GM19239 (cell line): ENCODE data around the gene TTC27.

Experiments
- DNase-seq: peaks from one replicate; pipeline ENCODE4 v3.0.0; 2011; ENCODE audit warnings: low spot score; ENCODE audit not compliant: insufficient read length
- FAIRE-seq: peaks from 2 replicates; lab custom pipeline; 2011; peaks lifted over from hg19 to GRCh38; lab: Jason Lieb, UNC

TTC27 gene

GRCh38 chr2:32666704-32667103 is 38.9 kb downstream of the TTC27 start:
- DNase-seq (no peak), FAIRE-seq (no peak)

DNA sequence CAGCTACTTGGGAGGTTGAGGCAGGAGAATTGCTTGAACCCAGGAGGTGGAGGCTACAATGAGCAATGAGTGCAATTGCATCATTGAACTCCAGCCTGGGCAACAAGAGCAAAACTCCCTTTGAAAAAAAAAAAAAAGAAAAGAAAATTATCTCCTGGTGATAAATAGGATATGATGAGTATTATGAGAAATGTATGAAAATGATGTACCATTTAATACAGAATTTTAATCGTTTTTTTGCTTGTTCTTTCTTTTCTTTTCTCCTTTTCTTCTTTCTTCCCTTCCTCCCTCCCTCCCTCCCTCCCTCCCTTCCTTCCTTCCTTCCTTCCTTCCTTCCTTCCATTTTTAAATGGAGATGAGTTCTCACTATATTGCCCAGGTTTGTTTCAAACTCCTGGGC is 40.4 kb downstream of the TTC27 start:
- FAIRE-seq (no peak), DNase-seq (no peak)

DNA sequence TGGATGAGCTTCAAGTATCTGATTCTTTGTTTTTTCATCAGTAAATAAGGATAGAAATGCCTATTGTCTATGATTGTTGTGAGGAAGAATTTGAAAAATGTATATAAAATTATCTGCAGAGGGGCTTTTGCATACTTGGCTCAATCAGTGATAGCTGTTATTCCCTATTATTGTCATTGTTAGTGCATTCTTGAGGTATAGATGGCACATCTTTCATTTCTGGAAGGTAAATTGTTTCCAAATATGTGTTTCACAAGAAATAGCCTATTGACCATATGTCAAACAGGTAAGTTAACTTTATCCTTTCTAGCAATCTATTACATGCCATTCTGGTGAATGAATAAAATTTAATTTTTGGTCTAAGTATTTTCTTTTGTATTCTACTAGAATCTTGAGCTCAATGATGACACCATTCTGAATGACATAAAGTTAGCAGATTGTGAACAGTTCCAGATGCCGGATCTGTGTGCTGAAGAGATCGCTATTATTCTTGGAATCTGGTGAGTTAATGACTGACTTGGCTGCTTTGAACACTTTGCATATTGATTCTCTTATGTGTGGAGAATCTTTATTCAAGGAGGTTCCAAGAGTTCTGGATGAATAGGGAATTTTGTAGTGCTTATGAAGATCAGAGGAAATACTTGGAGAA is 44.2 kb downstream of the TTC27 start:
- no peak for DNase-seq
- FAIRE-seq, result no peak

GRCh38 chr2:32678825-32679224 is 51.0 kb downstream of the TTC27 start:
- FAIRE-seq (no peak), DNase-seq (no peak)

DNA sequence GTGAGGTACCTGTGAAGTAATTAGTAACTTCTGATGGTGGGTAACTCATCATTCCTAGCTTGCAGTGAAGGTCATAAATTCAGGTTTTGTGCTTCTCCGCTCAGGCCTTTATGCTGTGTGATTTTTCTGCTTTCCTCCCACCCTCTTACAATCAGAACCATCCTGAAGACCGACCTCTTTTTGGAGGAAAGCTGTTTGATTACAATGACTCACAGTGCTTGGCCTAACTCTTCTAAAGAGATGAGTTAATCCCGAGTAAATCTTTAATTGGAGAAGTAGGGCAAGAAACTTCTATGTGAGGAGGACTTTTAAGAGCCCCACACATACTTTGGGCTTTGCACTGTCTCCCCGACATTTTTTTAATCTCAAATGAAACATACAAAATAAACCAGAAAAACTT is 53.1 kb downstream of the TTC27 start:
- DNase-seq (no peak), FAIRE-seq (no peak)

DNA sequence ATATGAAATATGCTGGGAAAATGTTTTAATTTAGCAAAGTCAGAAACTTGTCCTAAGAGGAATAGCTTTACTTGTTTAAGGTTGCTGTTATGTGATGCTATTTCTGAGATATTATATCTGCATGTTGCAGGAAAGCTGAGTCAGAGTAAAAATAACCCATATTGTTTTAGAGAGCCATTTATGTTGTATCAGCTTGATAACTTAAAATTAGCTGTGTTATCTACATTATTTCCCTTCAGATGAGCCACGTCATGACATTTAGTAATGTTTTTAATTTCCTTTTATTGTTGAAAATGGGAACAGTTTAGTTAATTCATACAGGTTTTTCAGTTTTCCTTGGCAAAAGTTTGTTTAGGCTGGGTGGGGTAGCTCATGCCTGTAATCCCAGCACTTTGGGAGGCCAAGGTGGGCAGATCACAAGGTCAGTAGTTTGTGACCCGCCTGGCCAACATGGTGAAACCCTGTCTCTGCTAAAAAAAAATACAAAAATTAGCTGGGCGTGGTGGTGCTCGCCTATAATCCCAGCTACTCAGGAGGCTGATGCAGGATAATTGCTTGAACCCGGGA is 55.8 kb downstream of the TTC27 start:
- FAIRE-seq (no peak), DNase-seq (no peak)

GRCh38 chr2:32688541-32688940 is 60.7 kb downstream of the TTC27 start:
- DNase-seq (no peak), FAIRE-seq (peak; percentile 77)

DNA sequence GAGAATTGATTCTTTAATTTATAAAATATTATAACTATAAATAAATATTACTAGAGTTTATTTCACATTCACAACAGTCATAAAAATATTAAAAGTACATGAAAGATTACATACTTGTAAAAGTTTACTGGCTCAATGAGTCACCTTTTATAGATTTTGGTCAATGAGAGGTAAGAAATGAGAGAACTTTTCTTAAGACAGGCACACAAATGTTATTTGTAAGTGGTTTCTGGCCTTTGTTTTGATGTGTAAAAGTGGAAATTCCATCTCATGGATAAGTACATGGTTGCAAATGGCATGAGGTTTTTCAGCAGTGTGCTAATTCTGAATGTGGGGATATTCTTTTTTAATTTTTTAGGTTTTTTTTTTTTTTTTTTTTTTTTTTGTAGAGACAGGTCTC is 63.8 kb downstream of the TTC27 start:
- no peak for FAIRE-seq
- DNase-seq, result no peak

DNA sequence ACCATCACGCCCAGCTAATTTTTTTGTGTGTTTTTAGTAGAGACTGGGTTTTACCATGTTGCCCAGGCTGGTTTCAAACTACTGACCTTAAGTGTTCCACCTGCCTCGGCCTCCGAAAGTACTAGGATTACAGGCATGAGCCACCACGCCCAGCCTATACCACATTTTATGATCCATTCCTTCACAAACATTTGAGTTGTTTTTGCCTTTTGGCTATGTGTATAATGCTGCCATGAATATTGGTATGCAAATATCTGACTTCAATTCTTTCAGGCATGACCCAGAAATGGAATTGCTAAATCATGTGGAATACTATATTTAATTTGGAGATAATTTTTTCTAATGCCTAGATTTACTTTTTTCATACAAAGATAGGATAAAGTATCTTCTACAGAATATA is 68.6 kb downstream of the TTC27 start:
- DNase-seq (no peak), FAIRE-seq (no peak)

- DNase-seq (no peak), FAIRE-seq (no peak)
Observed at GRCh38 chr2:32697156-32697555, 69.3 kb downstream of the TTC27 start.

DNA sequence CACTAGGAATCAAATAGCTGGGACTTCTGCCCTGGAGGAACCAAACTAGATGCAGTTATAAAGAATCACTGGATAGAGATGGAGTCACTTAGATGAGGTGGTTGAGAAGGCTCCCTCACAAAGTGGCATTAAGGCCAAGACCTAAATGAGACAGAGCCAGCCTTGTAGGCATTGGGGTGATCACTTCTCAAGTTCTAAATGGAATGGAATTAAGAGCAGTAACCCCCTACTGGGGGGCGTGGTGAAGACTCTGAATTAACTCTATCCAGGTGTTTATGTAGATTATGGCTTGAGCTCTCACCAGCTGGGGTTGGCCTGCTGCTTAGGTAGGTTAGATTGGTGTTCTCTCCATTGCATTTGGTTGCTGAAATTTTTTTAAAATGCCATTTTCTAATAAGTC is 71.3 kb downstream of the TTC27 start:
- no peak for DNase-seq
- FAIRE-seq, result no peak

GRCh38 chr2:32701806-32702205 is 74.0 kb downstream of the TTC27 start:
- DNase-seq, result no peak
- no peak for FAIRE-seq

- DNase-seq, result no peak
- FAIRE-seq, result peak; percentile 42
Observed at GRCh38 chr2:32702303-32703064, 74.6 kb downstream of the TTC27 start.

- DNase-seq, result no peak
- no peak for FAIRE-seq
Observed at GRCh38 chr2:32706815-32707579, 79.1 kb downstream of the TTC27 start.

DNA sequence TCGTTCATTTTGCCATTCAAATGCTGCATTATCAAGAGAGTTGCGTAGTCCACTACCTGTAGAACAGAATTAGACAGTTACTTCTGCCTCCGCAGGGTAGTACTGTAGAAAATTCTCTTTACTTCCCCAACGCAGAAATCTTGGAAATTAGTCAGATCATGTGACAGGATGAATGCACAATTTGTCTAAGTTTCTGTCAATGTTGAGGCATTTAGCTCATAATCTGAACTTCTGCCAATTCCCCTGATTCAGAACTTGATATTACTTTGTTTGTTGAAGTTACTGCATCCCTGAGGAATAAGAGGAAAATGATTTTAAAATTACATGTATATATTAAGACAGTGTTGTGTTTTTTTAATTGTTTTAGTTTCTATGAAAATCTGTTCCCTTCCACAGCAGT is 83.4 kb downstream of the TTC27 start:
- FAIRE-seq (no peak), DNase-seq (no peak)

GRCh38 chr2:32711908-32712501 is 84.2 kb downstream of the TTC27 start:
- FAIRE-seq, result no peak
- no peak for DNase-seq

DNA sequence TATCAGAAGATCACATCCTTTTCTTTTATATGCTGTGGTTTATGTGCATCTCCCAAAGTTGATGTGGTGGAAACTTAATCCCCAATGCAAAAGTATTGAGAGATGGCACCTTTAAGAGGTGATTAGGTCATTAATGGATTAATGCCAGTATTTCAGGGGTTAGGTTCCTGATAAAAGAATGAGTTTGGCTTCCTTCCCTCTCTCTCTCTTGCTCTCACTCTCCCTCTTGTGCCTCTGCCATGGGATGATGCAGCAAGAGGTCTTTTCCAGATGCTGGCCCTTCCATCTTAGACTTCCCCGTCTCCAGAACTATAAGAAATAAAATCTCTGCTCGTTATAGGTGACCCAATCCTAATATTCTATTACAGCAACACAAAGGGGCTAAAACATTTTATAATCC is 85.0 kb downstream of the TTC27 start:
- FAIRE-seq (no peak), DNase-seq (no peak)

DNA sequence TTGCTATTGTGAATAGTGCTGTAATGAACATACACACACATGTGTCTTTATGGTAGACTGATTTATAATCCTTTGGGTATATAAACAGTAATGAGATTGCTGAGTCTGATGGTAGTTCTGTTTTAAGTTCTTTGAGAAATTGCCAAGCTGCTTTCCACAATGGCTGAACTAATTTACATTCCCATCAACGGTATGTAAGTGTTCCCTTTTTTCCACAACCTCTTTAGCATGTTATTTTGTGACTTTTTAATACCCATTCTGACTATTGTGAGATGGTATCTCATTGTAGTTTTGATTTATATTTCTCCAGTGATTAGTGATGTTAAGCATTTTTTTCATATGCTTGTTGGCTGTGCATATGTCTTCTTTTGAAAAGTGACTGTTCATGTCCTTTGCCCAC is 86.7 kb downstream of the TTC27 start:
- FAIRE-seq, result no peak

DNA sequence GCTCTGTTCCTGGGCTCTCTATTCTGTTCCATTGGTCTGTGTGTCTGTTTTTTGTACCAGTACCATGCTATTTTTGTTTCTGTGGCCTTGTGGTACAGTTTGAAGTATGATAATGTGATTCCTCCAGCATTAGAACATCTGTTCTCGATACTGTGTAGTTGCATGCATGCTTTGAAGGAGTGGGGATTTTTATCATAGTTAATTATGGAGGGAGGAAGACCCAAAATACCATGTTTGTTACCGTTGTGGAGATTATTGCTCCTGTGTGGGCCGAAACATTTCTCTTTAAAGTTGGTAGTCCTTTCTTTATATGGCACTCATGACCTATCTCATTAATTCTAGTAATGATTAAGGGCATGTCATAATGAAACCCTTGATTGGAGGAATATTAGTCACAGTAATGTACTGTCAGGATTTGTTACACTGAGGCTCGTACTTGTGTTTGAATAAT is 87.6 kb downstream of the TTC27 start:
- DNase-seq (no peak), FAIRE-seq (no peak)

More for the DNA sequence above, 86.7 kb downstream of the TTC27 start:
- no peak for DNase-seq

- FAIRE-seq (no peak), DNase-seq (no peak)
Observed at GRCh38 chr2:32715981-32716380, 88.1 kb downstream of the TTC27 start.
